MM.1S (cell line): Measurements from ENCODE around the gene NEIL1.

Experiments used
- DNase-seq: peaks from one replicate; pipeline ENCODE4 v3.0.0-alpha.2; 2015
- H2AFZ ChIP-seq: fragments of 300-600 bp; sonication (generic); 2 replicates; pipeline ENCODE4 v1.6.0; 2016; ENCODE audit warnings: antibody characterized with exemption, low read length
- H3F3A ChIP-seq: fragments of 300-600 bp; sonication (generic); 2 replicates; pipeline ENCODE4 v1.6.1; 2016; ENCODE audit warnings: mild to moderate bottlenecking, antibody characterized with exemption, low read length, moderate library complexity, mixed read lengths; ENCODE audit not compliant: insufficient read depth
- H3K27ac ChIP-seq: fragments of 300-600 bp; sonication (generic); 2 replicates; pipeline ENCODE4 v1.5.1; 2016; ENCODE audit warnings: mild to moderate bottlenecking, low read length
- H3K27me3 ChIP-seq: fragments of 300-600 bp; sonication (generic); replicated peaks from 2 replicates; pipeline ENCODE4 v1.6.0; 2016; ENCODE audit warnings: low read length; ENCODE audit not compliant: insufficient read depth
- H3K36me3 ChIP-seq: fragments of 300-600 bp; sonication (generic); replicated peaks from 2 replicates; pipeline ENCODE4 v1.6.1; 2016; ENCODE audit warnings: mild to moderate bottlenecking, low read length, mixed read lengths; ENCODE audit not compliant: insufficient read depth
- H3K4me1 ChIP-seq: fragments of 300-600 bp; sonication (generic); 2 replicates; pipeline ENCODE4 v1.6.1; 2016; ENCODE audit warnings: low read length, mixed read lengths
- H3K4me2 ChIP-seq: fragments of 300-600 bp; sonication (generic); 2 replicates; pipeline ENCODE4 v1.6.0; 2016; ENCODE audit warnings: low read depth, low read length
- H3K4me3 ChIP-seq: fragments of 300-600 bp; sonication (generic); 2 replicates; pipeline ENCODE4 v1.5.1; 2016; ENCODE audit warnings: low read length, mixed read lengths
- H3K79me2 ChIP-seq: fragments of 300-600 bp; sonication (generic); 2 replicates; pipeline ENCODE4 v1.6.1; 2016; ENCODE audit warnings: mixed run types, low read length, mixed read lengths
- H3K9ac ChIP-seq: fragments of 300-600 bp; sonication (generic); 2 replicates; pipeline ENCODE4 v1.6.1; 2016; ENCODE audit warnings: low read length, mixed read lengths
- H3K9me2 ChIP-seq: fragments of 300-600 bp; sonication (generic); replicated peaks from 2 replicates; pipeline ENCODE4 v1.6.1; 2016; ENCODE audit warnings: mild to moderate bottlenecking, low read length, mixed read lengths; ENCODE audit not compliant: insufficient read depth
- H3K9me3 ChIP-seq: fragments of 300-600 bp; sonication (generic); replicated peaks from 2 replicates; pipeline ENCODE4 v1.6.1; 2016; ENCODE audit warnings: mild to moderate bottlenecking, low read length, mixed read lengths; ENCODE audit not compliant: insufficient read depth
- H4K20me1 ChIP-seq: fragments of 300-600 bp; sonication (generic); 2 replicates; pipeline ENCODE4 v1.6.1; 2016; ENCODE audit warnings: mild to moderate bottlenecking, low read length, moderate library complexity, mixed read lengths; ENCODE audit not compliant: insufficient read depth
- CTCF ChIP-seq: fragments of 300-600 bp; sonication (generic); IDR thresholded peaks from 2 replicates; pipeline ENCODE4 v1.5.1; 2016; ENCODE audit warnings: antibody characterized with exemption, low read length, mixed read lengths
- EZH2 ChIP-seq: fragments of 300-600 bp; sonication (generic); optimal IDR thresholded peaks from 2 replicates; pipeline ENCODE3; 2017; ENCODE audit warnings: low read depth, mild to moderate bottlenecking, antibody characterized with exemption, low read length, mixed read lengths
- EZH2phosphoT487 ChIP-seq: fragments of 300-600 bp; sonication (generic); IDR thresholded peaks from 2 replicates; pipeline ENCODE4 v1.6.1; 2018; ENCODE audit warnings: antibody characterized with exemption, low read length

Gene NEIL1

GRCh38 chr15:75363786-75364185 is 16.9 kb downstream of the NEIL1 start:
- Histone ChIP-seq H3K4me3 (no peak overlapping the region), H3K9ac (no peak overlapping the region), H3K9me2 (no peaks in the 10 kb centered on the region), H3K27me3 (no peaks in the 10 kb centered on the region), H4K20me1 (no peaks in the 10 kb centered on the region), H3K27ac (no peak overlapping the region), H3K4me2 (no peak overlapping the region), H3K9me3 (no peaks in the 10 kb centered on the region), H3K4me1 (peaks cover 5% of the 10 kb centered on the region), H2AFZ (no peak overlapping the region), H3K79me2 (0 out of 2 replicates have a peak, but pooled peaks cover 4% of the 10 kb centered on the region), H3F3A (peaks cover 9% of the 10 kb centered on the region), H3K36me3 (no peaks in the 10 kb centered on the region)
- TF ChIP-seq EZH2 (no peak), EZH2phosphoT487 (no peak)
- DNase-seq = no peak

- no peaks in the 10 kb centered on the region for H3K27me3 ChIP-seq
- H3K4me1 ChIP-seq = peaks cover 12% of the 10 kb centered on the region
- H2AFZ ChIP-seq = no peak overlapping the region
- no peak overlapping the region for H3K4me3 ChIP-seq
- no peak overlapping the region for H3K27ac ChIP-seq
- H3K4me2 ChIP-seq = no peak overlapping the region
- no peaks in the 10 kb centered on the region for H3K9me2 ChIP-seq
- H3K9ac ChIP-seq = no peak overlapping the region
- DNase-seq = no peak
- no peaks in the 10 kb centered on the region for H3K9me3 ChIP-seq
- no peaks in the 10 kb centered on the region for H4K20me1 ChIP-seq
- TF ChIP-seq EZH2phosphoT487 (no peak), CTCF (no peak), EZH2 (no peak)
- H3K36me3 ChIP-seq = no peaks in the 10 kb centered on the region
- H3K79me2 ChIP-seq = peaks cover 15% of the 10 kb centered on the region
- H3F3A ChIP-seq = peaks cover 18% of the 10 kb centered on the region
These were observed 18.0 kb downstream of the NEIL1 start for GRCh38 chr15:75364881-75365280.

GRCh38 chr15:75366163-75366562 is 19.3 kb downstream of the NEIL1 start:
- Histone ChIP-seq H3K9me2 (no peaks in the 10 kb centered on the region), H3K4me3 (no peak overlapping the region), H2AFZ (no peak overlapping the region), H3K36me3 (0 out of 2 replicates have a peak, but pooled peaks cover 4% of the 10 kb centered on the region), H4K20me1 (no peaks in the 10 kb centered on the region), H3K9me3 (no peaks in the 10 kb centered on the region), H3K4me2 (no peak overlapping the region), H3K4me1 (peaks cover 16% of the 10 kb centered on the region), H3K27me3 (no peaks in the 10 kb centered on the region), H3K79me2 (peaks cover 21% of the 10 kb centered on the region), H3K27ac (no peak overlapping the region), H3F3A (peaks cover 18% of the 10 kb centered on the region), H3K9ac (no peak overlapping the region)
- TF ChIP-seq CTCF (no peak), EZH2phosphoT487 (no peak), EZH2 (no peak)
- DNase-seq = no peak

GRCh38 chr15:75367006-75367405 is 20.2 kb downstream of the NEIL1 start:
- no peaks in the 10 kb centered on the region for H4K20me1 ChIP-seq
- no peak overlapping the region for H3K4me3 ChIP-seq
- no peak for DNase-seq
- H3K4me1 ChIP-seq = peaks cover 16% of the 10 kb centered on the region
- peaks cover 18% of the 10 kb centered on the region for H3F3A ChIP-seq
- no peaks in the 10 kb centered on the region for H3K9me2 ChIP-seq
- H2AFZ ChIP-seq = no peak overlapping the region
- H3K27ac ChIP-seq = no peak overlapping the region
- H3K9me3 ChIP-seq = no peaks in the 10 kb centered on the region
- peak overlapping the region; percentile 26; the same call in 1 of the 2 replicates for H3K9ac ChIP-seq
- peaks cover 21% of the 10 kb centered on the region for H3K79me2 ChIP-seq
- no peaks in the 10 kb centered on the region for H3K27me3 ChIP-seq
- TF ChIP-seq EZH2phosphoT487 = no peak
- no peak for TF ChIP-seq CTCF
- TF ChIP-seq EZH2 = no peak
- peak overlapping the region; percentile 87; the same call in 1 of the 2 replicates for H3K4me2 ChIP-seq
- 0 out of 2 replicates have a peak, but pooled peaks cover 7% of the 10 kb centered on the region for H3K36me3 ChIP-seq
